OCI-M2 (cell line): Measurements from ENCODE around the gene BRS3.
A peak's percentile ranks its signal among the peaks of the same experiment; 100 is the strongest.

ENCODE experiments used
- DNase-seq: peaks from one replicate; lab custom pipeline; 2025; ENCODE audit not compliant: unreplicated experiment; lab: John Stamatoyannopoulos, UW

BRS3 gene

GRCh38 chrX:136493011-136493410 lies 5.3 kb downstream of the BRS3 start:
- no peak for DNase-seq

GRCh38 chrX:136495043-136495442 lies 7.3 kb downstream of the BRS3 start:
- no peak for DNase-seq

- DNase-seq, result no peak
These were observed 8.5 kb downstream of the BRS3 start for GRCh38 chrX:136496186-136496763.

GRCh38 chrX:136496764-136497555 lies 9.2 kb downstream of the BRS3 start:
- peak; percentile 4 for DNase-seq

- DNase-seq, result no peak
These were observed 9.9 kb downstream of the BRS3 start, which contains the start of gene HTATSF1 for GRCh38 chrX:136497556-136498052. Gene HTATSF1 (plus strand): TSS chrX:136497592. CDS start chrX:136497685, 93 bp downstream.

GRCh38 chrX:136519069-136519468 lies 31.3 kb downstream of the BRS3 start:
- DNase-seq, result no peak

- no peak for DNase-seq
These were observed 36.0 kb downstream of the BRS3 start for GRCh38 chrX:136523770-136524169.

GRCh38 chrX:136525738-136526606 lies 38.2 kb downstream of the BRS3 start:
- DNase-seq, result no peak

GRCh38 chrX:136528645-136529315 lies 41.0 kb downstream of the BRS3 start:
- DNase-seq, result no peak

- no peak for DNase-seq
These were observed 42.0 kb downstream of the BRS3 start for GRCh38 chrX:136529795-136530194.

- no peak for DNase-seq
These were observed 44.2 kb downstream of the BRS3 start, which contains the start of gene VGLL1 for GRCh38 chrX:136531951-136532350. Gene VGLL1 (plus strand): TSS chrX:136532215. CDS start chrX:136536021, 3,806 bp downstream.

GRCh38 chrX:136534131-136534530 lies 46.4 kb downstream of the BRS3 start:
- no peak for DNase-seq

GRCh38 chrX:136538811-136539210 lies 51.1 kb downstream of the BRS3 start:
- DNase-seq, result no peak

- no peak for DNase-seq
These were observed 52.5 kb downstream of the BRS3 start for GRCh38 chrX:136540226-136540625.

GRCh38 chrX:136541294-136541693 lies 53.5 kb downstream of the BRS3 start:
- no peak for DNase-seq

GRCh38 chrX:136542281-136542680 lies 54.5 kb downstream of the BRS3 start:
- DNase-seq, result no peak
